HepG2 (cell line): Measurements from ENCODE around the gene ITGA2. TPM values are rescaled to one million over a fixed set of nuclear protein-coding genes. Genes with fewer than 3 reads are reported as not detected.
A peak's percentile ranks its signal among the peaks of the same experiment; 100 is the strongest.

Experiments
- ATAC-seq: fragments of 200-7000 bp; cut with Tn5 transposase; 3 replicates; pipeline ENCODE4 v1.9.1; 2020; ENCODE audit warnings: mild to moderate bottlenecking, moderate library complexity
- BruUV-seq: library from RNA; stranded (reverse); fragments of 400-500 nt; replicated peaks from 2 replicates; lab custom pipeline; 2021; lab: Mats Ljungman, UMichigan
- CTCF ChIA-PET: fragments of 300-600 bp; formaldehyde crosslinking; extraction: SDS; loops from one replicate; lab custom pipeline; 2021; ENCODE audit warnings: low total read pairs, inconsistent platforms, low intra/inter-chr PET ratio; lab: Yijun Ruan, JAX
- POLR2A ChIA-PET: fragments of 350-600 bp; sonication (Branson Sonifier 250); formaldehyde crosslinking; loops from one replicate; lab custom pipeline; 2020; ENCODE audit warnings: antibody characterized with exemption, inconsistent platforms; lab: Yijun Ruan, JAX
- DNase-seq: peaks from one replicate; pipeline ENCODE4 v3.0.0-alpha.2; 2015; ENCODE audit warnings: low spot score
- FAIRE-seq: peaks from 3 replicates; lab custom pipeline; 2011; peaks lifted over from hg19 to GRCh38; lab: Jason Lieb, UNC
- H2AFZ ChIP-seq: one replicate; pipeline ENCODE4 v1.6.1; 2011; ENCODE audit warnings: low read length, inconsistent platforms
- H3K27ac ChIP-seq: fragments of 300-600 bp; 3 replicates; pipeline ENCODE4 v1.8.0; 2011; ENCODE audit warnings: mixed run types, mild to moderate bottlenecking, mixed read lengths, low read length, inconsistent platforms; ENCODE audit not compliant: insufficient read depth; ENCODE audit errors: extremely low read length
- H3K27me3 ChIP-seq, 2 experiments: fragments of 200-600 bp in 1 of 2; 2 replicates in 1 of 2; 3 replicates in 1 of 2; pipeline versions ENCODE4 v1.6.0 to v1.8.0; 2011; ENCODE audit warnings: low read length in 2 of 2, mild to moderate bottlenecking in 2 of 2, moderate library complexity in 2 of 2, inconsistent platforms in 1 of 2; ENCODE audit not compliant: insufficient read depth in 2 of 2, control insufficient read depth in 1 of 2
- H3K36me3 ChIP-seq, 2 experiments: fragments of 200-600 bp in 1 of 2; replicated peaks in 1 of 2; 2 replicates in 1 of 2; 3 replicates in 1 of 2; pipeline versions ENCODE4 v1.5.1 to v1.8.0; 2011; ENCODE audit warnings: low read length in 2 of 2, inconsistent platforms in 1 of 2; ENCODE audit not compliant: insufficient read depth in 2 of 2, control insufficient read depth in 1 of 2
- H3K4me1 ChIP-seq: 2 replicates; pipeline ENCODE4 v1.5.1; 2012; ENCODE audit warnings: low read length, inconsistent platforms; ENCODE audit not compliant: insufficient read depth
- H3K4me2 ChIP-seq: 2 replicates; pipeline ENCODE4 v1.6.0; 2011; ENCODE audit warnings: low read depth, low read length, inconsistent platforms
- H3K4me3 ChIP-seq, 3 experiments: fragments of 200-600 bp in 1 of 3; sonication (generic), shearing (Covaris generic) in 1 of 3; replicated peaks in 1 of 3; 2 replicates each; pipeline ENCODE4 v1.5.1; 2011 to 2016; ENCODE audit warnings: low read length in 3 of 3, inconsistent platforms in 2 of 3, low read depth in 2 of 3, mild to moderate bottlenecking in 2 of 3, control low read depth in 1 of 3, mixed read lengths in 1 of 3; ENCODE audit not compliant: insufficient read depth in 1 of 3
- H3K79me2 ChIP-seq: one replicate; pipeline ENCODE4 v1.6.1; 2011; ENCODE audit warnings: low read length, inconsistent platforms; ENCODE audit not compliant: insufficient read depth
- H3K9ac ChIP-seq: 2 replicates; pipeline ENCODE4 v1.6.0; 2011; ENCODE audit warnings: mild to moderate bottlenecking, low read depth, low read length, inconsistent platforms; ENCODE audit not compliant: insufficient read depth
- H3K9me3 ChIP-seq: 2 replicates; pipeline ENCODE4 v1.5.1; 2012; ENCODE audit warnings: mild to moderate bottlenecking, low read length
- H4K20me1 ChIP-seq: 2 replicates; pipeline ENCODE4 v1.6.0; 2011; ENCODE audit warnings: inconsistent platforms, mild to moderate bottlenecking, low read length, moderate library complexity; ENCODE audit not compliant: insufficient read depth
- CBX5 ChIP-seq: sonication (generic); formaldehyde crosslinking; IDR thresholded peaks from 2 replicates; pipeline ENCODE4 v1.4.0; 2020; ENCODE audit warnings: missing genetic modification reagents, borderline replicate concordance
- EEA1 ChIP-seq: sonication (generic); formaldehyde crosslinking; IDR thresholded peaks from 2 replicates; pipeline ENCODE4 v1.5.1; 2020; ENCODE audit warnings: mild to moderate bottlenecking, missing genetic modification reagents, borderline replicate concordance
- NCOA2 ChIP-seq: sonication (generic); formaldehyde crosslinking; IDR thresholded peaks from 2 replicates; pipeline ENCODE4 v1.8.0; 2022; ENCODE audit warnings: inconsistent platforms
- NFRKB ChIP-seq: fragments of 450-650 bp; IDR thresholded peaks from 2 replicates; pipeline ENCODE4 v1.6.1; 2017
- RBM22 ChIP-seq: fragments of 200-400 bp; formaldehyde crosslinking; optimal IDR thresholded peaks from 2 replicates; pipeline ENCODE3; 2017; ENCODE audit warnings: mild to moderate bottlenecking, low read length, moderate library complexity
- SALL2 ChIP-seq: sonication (generic); formaldehyde crosslinking; IDR thresholded peaks from 2 replicates; pipeline ENCODE4 v1.8.1; 2023; ENCODE audit warnings: mild to moderate bottlenecking, missing genetic modification reagents, inconsistent platforms
- XBP1 ChIP-seq: sonication (generic); formaldehyde crosslinking; IDR thresholded peaks from 2 replicates; pipeline ENCODE4 v1.5.0; 2020; ENCODE audit warnings: missing genetic modification reagents
- ZNF225 ChIP-seq: sonication (generic); formaldehyde crosslinking; IDR thresholded peaks from 2 replicates; pipeline ENCODE4 v1.4.0; 2020; ENCODE audit warnings: mild to moderate bottlenecking, missing genetic modification reagents
- ZNF510 ChIP-seq: sonication (generic); formaldehyde crosslinking; IDR thresholded peaks from 2 replicates; pipeline ENCODE4 v1.4.0; 2020; ENCODE audit warnings: low read depth, mild to moderate bottlenecking, missing genetic modification reagents
- ZNF790 ChIP-seq: sonication (generic); formaldehyde crosslinking; IDR thresholded peaks from 2 replicates; pipeline ENCODE4 v1.8.0; 2022; ENCODE audit warnings: missing genetic modification reagents, mild to moderate bottlenecking, borderline replicate concordance
- ZSCAN20 ChIP-seq: sonication (generic); formaldehyde crosslinking; IDR thresholded peaks from 2 replicates; pipeline ENCODE4 v1.4.0; 2020; ENCODE audit warnings: missing genetic modification reagents, mild to moderate bottlenecking, borderline replicate concordance
- ZSCAN29 ChIP-seq: sonication (generic); formaldehyde crosslinking; conservative IDR thresholded peaks from 2 replicates; pipeline ENCODE4 v1.4.0; 2020; ENCODE audit warnings: mild to moderate bottlenecking, missing genetic modification reagents
- WGBS: methylation state at CpG from one replicate; pipeline ENCODE4 v1.1.6; 2017; ENCODE audit warnings: low lambda C conversion rate; 5-methylcytosine and 5-hydroxymethylcytosine counted together
- in situ Hi-C: cut with HindIII; loops from 2 replicates; pipeline ENCODE4 v1.10.0; 2017; ENCODE audit warnings: low pct_unique_long_range_greater_than_20kb; ENCODE audit not compliant: extremely low pct_ligation_motif_present
- intact Hi-C: fragments of 100-400 bp; cut with micrococcal nuclease; formaldehyde crosslinking; loops from one replicate; pipeline ENCODE4 v1.10.0; 2022; ENCODE audit not compliant: unreplicated experiment
- polyA plus RNA-seq, 8 experiments: library from polyadenylated mRNA; depleted of rRNA in 3 of 8; stranded (reverse) in 7 of 8; unstranded in 1 of 8; fragments of >200 nt; fragmentation: Illumina TruSeq in 4 of 8; extraction: Trizol in 4 of 8; gene quantifications; 2 replicates each; pipeline versions ENCODE4 v1.2.1 to v1.2.3, GENCODE V29; 2011 to 2016; ENCODE audit warnings: low read depth in 4 of 8, missing spikeins in 1 of 8, mixed read lengths in 1 of 8; ENCODE audit not compliant: insufficient read depth in 1 of 8
- total RNA-seq, 5 experiments: library from RNA; depleted of rRNA; stranded (reverse); fragments of >200 nt; fragmentation: Illumina TruSeq; extraction: Trizol; gene quantifications; 2 replicates each; pipeline ENCODE4 v1.2.3, GENCODE V29; 2016; ENCODE audit warnings: low read depth in 1 of 5
- TF ChIP-seq, protein P1 (sequence below): sonication (generic); formaldehyde crosslinking; IDR thresholded peaks from 2 replicates; pipeline ENCODE4 v1.4.0; 2020; ENCODE audit warnings: mild to moderate bottlenecking, missing genetic modification reagents
- TF ChIP-seq, protein P2 (sequence below): fragments of 450-650 bp; IDR thresholded peaks from 2 replicates; pipeline ENCODE4 v1.6.1; 2017; ENCODE audit warnings: mild to moderate bottlenecking
- TF ChIP-seq, protein P3 (sequence below): sonication (generic); formaldehyde crosslinking; IDR thresholded peaks from 2 replicates; pipeline ENCODE4 v1.4.0; 2020; ENCODE audit warnings: missing genetic modification reagents

ITGA2 gene
- total and polyA plus RNA-seq, 2 of the 13 experiments (the other 11 are each of a cell fraction or from before 2014, with no cell fraction given): 15.8 to 58.3 TPM

DNA sequence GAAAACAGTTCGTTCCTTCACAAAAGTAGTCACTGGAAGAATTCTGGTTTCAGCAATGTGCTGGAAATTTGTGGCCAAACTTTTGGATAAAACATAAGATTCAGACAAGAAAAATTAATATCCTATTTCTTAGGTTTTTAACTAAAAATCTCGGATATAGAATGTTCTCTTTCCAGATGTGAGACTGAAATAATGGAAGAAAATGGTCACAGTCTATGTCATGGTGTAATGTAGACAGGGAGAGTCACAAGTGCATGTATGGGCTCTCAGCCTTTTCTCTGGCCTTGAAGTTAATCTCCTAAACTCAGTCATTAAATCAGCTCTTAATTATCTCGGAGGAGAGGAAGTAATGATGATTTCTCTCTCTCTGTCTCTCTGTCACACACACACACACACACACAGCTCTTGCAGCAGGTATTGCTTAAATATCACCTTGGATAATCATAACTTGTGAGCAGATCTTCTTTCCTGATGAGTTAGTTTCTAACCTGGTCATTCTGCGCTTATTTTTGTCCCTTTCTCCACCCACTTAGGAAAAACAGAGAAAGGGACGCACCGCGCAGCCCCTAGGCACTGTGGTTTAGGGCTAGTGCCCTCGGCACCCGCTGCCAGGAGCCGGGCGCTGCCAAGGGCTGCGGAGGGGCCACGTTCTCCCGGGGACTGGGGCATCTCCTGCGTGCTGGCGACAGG is 672 bp upstream of the ITGA2 start:
- 4% methylated on average over 12 of the region's 16 CpGs for WGBS
- intact Hi-C loops: loop anchor here (1.0 to 2.0 kb wide), 5 partner anchors 13 to 108 kb away; no protein-coding TSS in a partner anchor
- TSS peak; percentile 65 for BruUV-seq
- ATAC-seq: peak; percentile 10
- peaks cover 0 to 13% of the 10 kb centered on the region in 2 experiments; a peak in 3 of 5 replicates for H3K36me3 ChIP-seq
- H2AFZ ChIP-seq: no peak overlapping the region
- peak overlapping the region; percentile 87 to 91 (median 90) for H3K4me3 ChIP-seq
- no peaks in the 10 kb centered on the region; the same call in 1 of the 2 replicates for H4K20me1 ChIP-seq
- DNase-seq: no peak
- H3K9me3 ChIP-seq: no peaks in the 10 kb centered on the region
- POLR2A ChIA-PET: interaction anchor here (0.9 to 5.1 kb wide), 11 partner anchors 9 to 189 kb away, joined by 3 to 35 read pairs (median 5); no protein-coding TSS in a partner anchor
- CTCF ChIA-PET: no interaction called here
- peaks cover 48% of the 10 kb centered on the region for H3K79me2 ChIP-seq
- H3K4me1 ChIP-seq: peaks cover 56% of the 10 kb centered on the region
- in situ Hi-C loops: loop anchor here (5.0 kb wide), 1 partner anchor 41 kb away; no protein-coding TSS in a partner anchor
- H3K4me2 ChIP-seq: peak overlapping the region; percentile 85
- peak overlapping the region; percentile 87 for H3K9ac ChIP-seq
- H3K27me3 ChIP-seq: no peaks in the 10 kb centered on the region; a peak in 1 of 5 replicates
- peak overlapping the region; percentile 60 for H3K27ac ChIP-seq
- FAIRE-seq: no peak
- TF ChIP-seq SALL2 (CRISPR knock-in tag) (no peak), ZNF790 (CRISPR knock-in tag) (no peak), EEA1 (CRISPR knock-in tag) (no peak), NCOA2 (CRISPR knock-in tag) (no peak), RBM22 (no peak), CBX5 (CRISPR knock-in tag) (0 out of 2 replicates have a peak, but pooled peaks have one; percentile 18), ZNF510 (CRISPR knock-in tag) (no peak), XBP1 (CRISPR knock-in tag) (no peak), ZSCAN29 (no peak), ZNF225 (CRISPR knock-in tag) (no peak), ZSCAN20 (CRISPR knock-in tag) (0 out of 2 replicates have a peak, but pooled peaks have one; percentile 5), NFRKB (no peak)
- TF ChIP-seq, protein P1, sequence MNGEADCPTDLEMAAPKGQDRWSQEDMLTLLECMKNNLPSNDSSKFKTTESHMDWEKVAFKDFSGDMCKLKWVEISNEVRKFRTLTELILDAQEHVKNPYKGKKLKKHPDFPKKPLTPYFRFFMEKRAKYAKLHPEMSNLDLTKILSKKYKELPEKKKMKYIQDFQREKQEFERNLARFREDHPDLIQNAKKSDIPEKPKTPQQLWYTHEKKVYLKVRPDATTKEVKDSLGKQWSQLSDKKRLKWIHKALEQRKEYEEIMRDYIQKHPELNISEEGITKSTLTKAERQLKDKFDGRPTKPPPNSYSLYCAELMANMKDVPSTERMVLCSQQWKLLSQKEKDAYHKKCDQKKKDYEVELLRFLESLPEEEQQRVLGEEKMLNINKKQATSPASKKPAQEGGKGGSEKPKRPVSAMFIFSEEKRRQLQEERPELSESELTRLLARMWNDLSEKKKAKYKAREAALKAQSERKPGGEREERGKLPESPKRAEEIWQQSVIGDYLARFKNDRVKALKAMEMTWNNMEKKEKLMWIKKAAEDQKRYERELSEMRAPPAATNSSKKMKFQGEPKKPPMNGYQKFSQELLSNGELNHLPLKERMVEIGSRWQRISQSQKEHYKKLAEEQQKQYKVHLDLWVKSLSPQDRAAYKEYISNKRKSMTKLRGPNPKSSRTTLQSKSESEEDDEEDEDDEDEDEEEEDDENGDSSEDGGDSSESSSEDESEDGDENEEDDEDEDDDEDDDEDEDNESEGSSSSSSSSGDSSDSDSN: no peak
- TF ChIP-seq, protein P2, sequence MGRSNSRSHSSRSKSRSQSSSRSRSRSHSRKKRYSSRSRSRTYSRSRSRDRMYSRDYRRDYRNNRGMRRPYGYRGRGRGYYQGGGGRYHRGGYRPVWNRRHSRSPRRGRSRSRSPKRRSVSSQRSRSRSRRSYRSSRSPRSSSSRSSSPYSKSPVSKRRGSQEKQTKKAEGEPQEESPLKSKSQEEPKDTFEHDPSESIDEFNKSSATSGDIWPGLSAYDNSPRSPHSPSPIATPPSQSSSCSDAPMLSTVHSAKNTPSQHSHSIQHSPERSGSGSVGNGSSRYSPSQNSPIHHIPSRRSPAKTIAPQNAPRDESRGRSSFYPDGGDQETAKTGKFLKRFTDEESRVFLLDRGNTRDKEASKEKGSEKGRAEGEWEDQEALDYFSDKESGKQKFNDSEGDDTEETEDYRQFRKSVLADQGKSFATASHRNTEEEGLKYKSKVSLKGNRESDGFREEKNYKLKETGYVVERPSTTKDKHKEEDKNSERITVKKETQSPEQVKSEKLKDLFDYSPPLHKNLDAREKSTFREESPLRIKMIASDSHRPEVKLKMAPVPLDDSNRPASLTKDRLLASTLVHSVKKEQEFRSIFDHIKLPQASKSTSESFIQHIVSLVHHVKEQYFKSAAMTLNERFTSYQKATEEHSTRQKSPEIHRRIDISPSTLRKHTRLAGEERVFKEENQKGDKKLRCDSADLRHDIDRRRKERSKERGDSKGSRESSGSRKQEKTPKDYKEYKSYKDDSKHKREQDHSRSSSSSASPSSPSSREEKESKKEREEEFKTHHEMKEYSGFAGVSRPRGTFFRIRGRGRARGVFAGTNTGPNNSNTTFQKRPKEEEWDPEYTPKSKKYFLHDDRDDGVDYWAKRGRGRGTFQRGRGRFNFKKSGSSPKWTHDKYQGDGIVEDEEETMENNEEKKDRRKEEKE: no peak
- TF ChIP-seq, protein P3, sequence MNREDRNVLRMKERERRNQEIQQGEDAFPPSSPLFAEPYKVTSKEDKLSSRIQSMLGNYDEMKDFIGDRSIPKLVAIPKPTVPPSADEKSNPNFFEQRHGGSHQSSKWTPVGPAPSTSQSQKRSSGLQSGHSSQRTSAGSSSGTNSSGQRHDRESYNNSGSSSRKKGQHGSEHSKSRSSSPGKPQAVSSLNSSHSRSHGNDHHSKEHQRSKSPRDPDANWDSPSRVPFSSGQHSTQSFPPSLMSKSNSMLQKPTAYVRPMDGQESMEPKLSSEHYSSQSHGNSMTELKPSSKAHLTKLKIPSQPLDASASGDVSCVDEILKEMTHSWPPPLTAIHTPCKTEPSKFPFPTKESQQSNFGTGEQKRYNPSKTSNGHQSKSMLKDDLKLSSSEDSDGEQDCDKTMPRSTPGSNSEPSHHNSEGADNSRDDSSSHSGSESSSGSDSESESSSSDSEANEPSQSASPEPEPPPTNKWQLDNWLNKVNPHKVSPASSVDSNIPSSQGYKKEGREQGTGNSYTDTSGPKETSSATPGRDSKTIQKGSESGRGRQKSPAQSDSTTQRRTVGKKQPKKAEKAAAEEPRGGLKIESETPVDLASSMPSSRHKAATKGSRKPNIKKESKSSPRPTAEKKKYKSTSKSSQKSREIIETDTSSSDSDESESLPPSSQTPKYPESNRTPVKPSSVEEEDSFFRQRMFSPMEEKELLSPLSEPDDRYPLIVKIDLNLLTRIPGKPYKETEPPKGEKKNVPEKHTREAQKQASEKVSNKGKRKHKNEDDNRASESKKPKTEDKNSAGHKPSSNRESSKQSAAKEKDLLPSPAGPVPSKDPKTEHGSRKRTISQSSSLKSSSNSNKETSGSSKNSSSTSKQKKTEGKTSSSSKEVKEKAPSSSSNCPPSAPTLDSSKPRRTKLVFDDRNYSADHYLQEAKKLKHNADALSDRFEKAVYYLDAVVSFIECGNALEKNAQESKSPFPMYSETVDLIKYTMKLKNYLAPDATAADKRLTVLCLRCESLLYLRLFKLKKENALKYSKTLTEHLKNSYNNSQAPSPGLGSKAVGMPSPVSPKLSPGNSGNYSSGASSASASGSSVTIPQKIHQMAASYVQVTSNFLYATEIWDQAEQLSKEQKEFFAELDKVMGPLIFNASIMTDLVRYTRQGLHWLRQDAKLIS (CRISPR knock-in tag): peak; percentile 48; the same call in 1 of the 2 replicates
